Hindlimb muscle (tissue), 1 donor: Measurements from ENCODE around the gene TOMM22. TPM values are rescaled to one million over a fixed set of nuclear protein-coding genes. Genes with fewer than 3 reads are reported as not detected.

Experiments used
- DNase-seq: peaks from one replicate; pipeline ENCODE4 v3.0.0-alpha.2; 2013
- polyA plus RNA-seq: library from polyadenylated mRNA; unstranded; fragments of 120-200 nt; gene quantifications from one replicate; pipeline ENCODE4 v1.2.1, GENCODE V29; 2013; ENCODE audit not compliant: insufficient read length

Gene TOMM22
- polyA plus RNA-seq, 1 donor, result 89.3 TPM

- no peak for DNase-seq
These were observed 52.8 kb downstream of the TOMM22 start for GRCh38 chr22:38734421-38735100.

Other genes with a start within 250 kb of the TOMM22 start
- 1.6 TPM for gene KCNJ4, start 226.8 kb upstream of the TOMM22 start, polyA plus RNA-seq
- gene KDELR3, start 213.9 kb upstream of the TOMM22 start, polyA plus RNA-seq, result 19.3 TPM
- 329 TPM for gene DDX17, start 175.6 kb upstream of the TOMM22 start, polyA plus RNA-seq
- gene DMC1, start 111.8 kb upstream of the TOMM22 start, polyA plus RNA-seq, result 8.0 TPM
- gene FAM227A, start 25.6 kb upstream of the TOMM22 start, polyA plus RNA-seq, result 0.77 TPM
- gene CBY1, start 25.3 kb upstream of the TOMM22 start, polyA plus RNA-seq, result 34.4 TPM
- 37.2 TPM for gene JOSD1, start 19.0 kb downstream of the TOMM22 start, polyA plus RNA-seq
- 35.8 TPM for gene GTPBP1, start 24.0 kb downstream of the TOMM22 start, polyA plus RNA-seq
- gene SUN2, start 74.0 kb downstream of the TOMM22 start, polyA plus RNA-seq, result 59.3 TPM
- 12.2 TPM for gene DNAL4, start 112.2 kb downstream of the TOMM22 start, polyA plus RNA-seq
- gene NPTXR, start 162.1 kb downstream of the TOMM22 start, polyA plus RNA-seq, result 4.1 TPM
- gene CBX6, start 190.3 kb downstream of the TOMM22 start, polyA plus RNA-seq, result 29.0 TPM